ENCODE data around the gene YPEL2. TPM values are rescaled to one million over a fixed set of nuclear protein-coding genes. Genes with fewer than 3 reads are reported as not detected.

The YPEL2 gene
- total RNA-seq, 1 experiment from 2014 or later: 4.7 TPM

DNA sequence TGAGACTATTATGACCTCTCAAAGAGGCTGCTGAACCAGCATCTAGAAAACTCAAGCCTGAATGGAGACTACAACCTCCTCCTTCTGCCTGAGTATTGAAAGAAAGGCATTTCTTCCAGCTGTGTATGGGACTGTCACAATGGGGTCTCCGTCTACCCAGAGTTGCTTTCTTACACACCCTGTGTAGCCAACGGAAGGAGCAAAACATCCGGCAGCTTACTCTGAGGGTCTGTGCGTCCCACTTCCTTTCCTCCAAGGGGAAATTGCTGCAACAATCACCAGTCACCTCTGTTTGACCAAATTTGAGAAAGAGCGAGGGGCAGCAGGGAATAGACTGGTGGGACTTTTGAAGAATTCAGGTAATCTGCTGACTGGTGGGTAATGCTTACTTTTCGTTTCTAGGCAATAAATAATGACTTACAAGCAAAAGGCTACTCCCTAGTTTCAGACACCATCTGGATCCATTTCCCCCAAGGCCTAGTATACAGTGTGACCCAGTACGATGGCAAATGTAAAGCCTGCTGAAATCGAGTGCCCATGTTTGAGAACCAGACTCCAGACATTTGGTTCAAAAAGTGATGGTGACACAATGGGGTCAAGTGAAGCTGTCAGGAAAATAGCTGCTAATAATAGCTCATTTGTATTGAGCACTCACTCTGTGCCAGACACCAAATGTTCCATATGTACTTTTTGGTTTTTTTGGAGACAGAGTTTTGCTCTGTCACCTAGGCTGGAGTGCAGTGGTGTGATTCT, 81.7 kb downstream of the YPEL2 start (continued):
- TF ChIP-seq SRF (IDR thresholded peaks at IDR 0.05; ENCODE audit: low read depth): no peak
- TF ChIP-seq, protein P1, sequence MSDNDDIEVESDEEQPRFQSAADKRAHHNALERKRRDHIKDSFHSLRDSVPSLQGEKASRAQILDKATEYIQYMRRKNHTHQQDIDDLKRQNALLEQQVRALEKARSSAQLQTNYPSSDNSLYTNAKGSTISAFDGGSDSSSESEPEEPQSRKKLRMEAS (IDR thresholded peaks at IDR 0.05): no peak

DNA sequence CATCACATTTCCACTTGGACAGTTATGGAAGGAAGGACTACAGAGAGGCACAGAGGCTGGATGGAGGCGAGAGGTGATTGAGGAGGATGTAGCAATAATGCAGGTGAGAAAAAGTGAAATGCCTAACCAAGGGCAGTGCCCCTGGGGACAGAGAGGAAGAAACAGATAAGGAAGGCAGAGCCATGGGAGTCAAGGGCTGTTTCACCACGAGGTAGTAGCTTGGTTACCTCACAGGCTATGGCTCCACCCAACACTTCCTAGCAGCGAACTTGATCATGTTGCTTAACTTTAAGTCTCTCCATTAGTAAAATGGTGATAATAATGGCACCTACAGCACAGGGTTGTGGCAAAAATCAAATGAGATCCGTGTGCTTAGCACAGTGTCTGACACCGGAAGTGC, 83.9 kb downstream of the YPEL2 start:
- H3K4me1 ChIP-seq (ENCODE audit: control insufficient read depth in 1 of 2, insufficient read depth in 2 of 2, low read length in 2 of 2): no peaks in the 10 kb centered on the region
- 0 out of 4 replicates have a peak, but pooled peaks cover 0 to under 1% of the 10 kb centered on the region in 2 experiments for H3K9me3 ChIP-seq (ENCODE audit: control insufficient read depth in 1 of 2, insufficient read depth in 1 of 2, low read depth in 1 of 2, low read length in 2 of 2)
- no peaks in the 10 kb centered on the region for H3K9me2 ChIP-seq (ENCODE audit: insufficient read depth)
- H3K79me2 ChIP-seq (ENCODE audit: insufficient read depth, low read length): no peaks in the 10 kb centered on the region
- CTCF ChIA-PET: no interaction called here
- no peak overlapping the region for H3K27ac ChIP-seq (ENCODE audit: low read depth, low read length)
- H3K4me2 ChIP-seq (ENCODE audit: low read length): no peak overlapping the region
- H3K4me3 ChIP-seq (replicated peaks in 1 of 2; ENCODE audit: low read depth in 1 of 2, low read length in 2 of 2): no peak overlapping the region
- TF ChIP-seq CEBPB (IDR thresholded peaks at IDR 0.05; ENCODE audit: low read depth) (no peak), SRF (IDR thresholded peaks at IDR 0.05; ENCODE audit: low read depth) (no peak), JUND (IDR thresholded peaks at IDR 0.05) (no peak), ZNF274 (IDR thresholded peaks at IDR 0.05; ENCODE audit: low read depth, low read length) (no peak), FOSL1 (IDR thresholded peaks at IDR 0.05; ENCODE audit: low read depth) (no peak), EZH2phosphoT487 (IDR thresholded peaks at IDR 0.05; ENCODE audit: borderline replicate concordance) (no peak), YY1 (IDR thresholded peaks at IDR 0.05; ENCODE audit: extremely low read depth, insufficient replicate concordance, low read depth, low read length) (no peak), SP1 (IDR thresholded peaks at IDR 0.05; ENCODE audit: low read depth) (no peak), SIN3A (IDR thresholded peaks at IDR 0.05; ENCODE audit: low read depth) (no peak), TCF7L2 (IDR thresholded peaks at IDR 0.05; ENCODE audit: borderline replicate concordance, extremely low read depth, insufficient read depth, insufficient read length) (no peak), ELF1 (IDR thresholded peaks at IDR 0.05; ENCODE audit: borderline replicate concordance, low read depth) (no peak), ZFX (IDR thresholded peaks at IDR 0.05) (no peak), POLR2A (IDR thresholded peaks at IDR 0.05; ENCODE audit: borderline replicate concordance, extremely low read depth, insufficient read depth, insufficient read length) (no peak), EGR1 (IDR thresholded peaks at IDR 0.05; ENCODE audit: low read depth) (no peak)
- TF ChIP-seq, protein P1 (IDR thresholded peaks at IDR 0.05): no peak
- TF ChIP-seq, protein P2, sequence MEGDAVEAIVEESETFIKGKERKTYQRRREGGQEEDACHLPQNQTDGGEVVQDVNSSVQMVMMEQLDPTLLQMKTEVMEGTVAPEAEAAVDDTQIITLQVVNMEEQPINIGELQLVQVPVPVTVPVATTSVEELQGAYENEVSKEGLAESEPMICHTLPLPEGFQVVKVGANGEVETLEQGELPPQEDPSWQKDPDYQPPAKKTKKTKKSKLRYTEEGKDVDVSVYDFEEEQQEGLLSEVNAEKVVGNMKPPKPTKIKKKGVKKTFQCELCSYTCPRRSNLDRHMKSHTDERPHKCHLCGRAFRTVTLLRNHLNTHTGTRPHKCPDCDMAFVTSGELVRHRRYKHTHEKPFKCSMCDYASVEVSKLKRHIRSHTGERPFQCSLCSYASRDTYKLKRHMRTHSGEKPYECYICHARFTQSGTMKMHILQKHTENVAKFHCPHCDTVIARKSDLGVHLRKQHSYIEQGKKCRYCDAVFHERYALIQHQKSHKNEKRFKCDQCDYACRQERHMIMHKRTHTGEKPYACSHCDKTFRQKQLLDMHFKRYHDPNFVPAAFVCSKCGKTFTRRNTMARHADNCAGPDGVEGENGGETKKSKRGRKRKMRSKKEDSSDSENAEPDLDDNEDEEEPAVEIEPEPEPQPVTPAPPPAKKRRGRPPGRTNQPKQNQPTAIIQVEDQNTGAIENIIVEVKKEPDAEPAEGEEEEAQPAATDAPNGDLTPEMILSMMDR (IDR thresholded peaks at IDR 0.05 in 2 of 3, conservative IDR thresholded peaks at IDR 0.05 in 1 of 3; ENCODE audit: borderline replicate concordance in 1 of 3, insufficient read depth in 1 of 3, low read depth in 2 of 3, low read length in 2 of 3): no peak
- TF ChIP-seq, protein P3, sequence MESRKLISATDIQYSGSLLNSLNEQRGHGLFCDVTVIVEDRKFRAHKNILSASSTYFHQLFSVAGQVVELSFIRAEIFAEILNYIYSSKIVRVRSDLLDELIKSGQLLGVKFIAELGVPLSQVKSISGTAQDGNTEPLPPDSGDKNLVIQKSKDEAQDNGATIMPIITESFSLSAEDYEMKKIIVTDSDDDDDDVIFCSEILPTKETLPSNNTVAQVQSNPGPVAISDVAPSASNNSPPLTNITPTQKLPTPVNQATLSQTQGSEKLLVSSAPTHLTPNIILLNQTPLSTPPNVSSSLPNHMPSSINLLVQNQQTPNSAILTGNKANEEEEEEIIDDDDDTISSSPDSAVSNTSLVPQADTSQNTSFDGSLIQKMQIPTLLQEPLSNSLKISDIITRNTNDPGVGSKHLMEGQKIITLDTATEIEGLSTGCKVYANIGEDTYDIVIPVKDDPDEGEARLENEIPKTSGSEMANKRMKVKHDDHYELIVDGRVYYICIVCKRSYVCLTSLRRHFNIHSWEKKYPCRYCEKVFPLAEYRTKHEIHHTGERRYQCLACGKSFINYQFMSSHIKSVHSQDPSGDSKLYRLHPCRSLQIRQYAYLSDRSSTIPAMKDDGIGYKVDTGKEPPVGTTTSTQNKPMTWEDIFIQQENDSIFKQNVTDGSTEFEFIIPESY (IDR thresholded peaks at IDR 0.05; ENCODE audit: extremely low read depth, insufficient replicate concordance, low read length): no peak
- H2AFZ ChIP-seq (ENCODE audit: low read depth, low read length, poor library complexity, severe bottlenecking): no peak overlapping the region
- no peak overlapping the region for H3K9ac ChIP-seq (ENCODE audit: low read length)
- no peaks in the 10 kb centered on the region for H4K20me1 ChIP-seq (ENCODE audit: insufficient read depth)
- DNase-seq (ENCODE audit: low read depth, low spot score): no peak
- no peak for ATAC-seq
- H3K36me3 ChIP-seq (ENCODE audit: control insufficient read depth in 1 of 2, insufficient read depth in 2 of 2, low read length in 2 of 2): no peaks in the 10 kb centered on the region
- POLR2A ChIA-PET: no interaction called here
- RAD21 ChIA-PET (ENCODE audit: low non-redundant PET in 1 of 2, low total read pairs in 2 of 2, uncharacterized antibody in 2 of 2, unreplicated experiment in 2 of 2): no interaction called here
- BruUV-seq (replicated peaks): no TSS peak
- H3K27me3 ChIP-seq (ENCODE audit: insufficient read depth, low read length): 0 out of 2 replicates have a peak, but pooled peaks cover 4% of the 10 kb centered on the region
- intact Hi-C loops (cut with micrococcal nuclease): no loop called here

Measured in HCT116 (cell line).